Measurements from ENCODE around the gene NUP160.

The NUP160 gene

DNA sequence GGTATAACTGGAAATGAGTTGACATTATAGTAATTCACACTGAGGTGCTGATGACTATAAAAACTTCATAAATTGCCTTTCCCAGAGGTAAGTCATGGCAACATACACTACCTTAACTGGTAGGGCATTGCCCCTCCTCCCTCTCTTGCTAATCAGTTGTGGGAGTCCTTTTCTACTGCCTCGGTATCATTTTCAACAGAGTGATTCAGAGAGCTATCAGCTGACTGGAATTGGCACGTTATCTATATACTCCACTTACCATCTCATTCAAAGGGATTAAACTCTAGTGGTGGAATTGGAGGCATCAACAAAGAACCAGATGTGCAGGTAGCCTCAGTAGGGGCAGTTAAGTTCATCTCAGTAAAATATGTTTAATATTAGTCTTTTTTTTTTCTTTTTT, 8.0 kb upstream of the NUP160 start:
- TF ChIP-seq, protein P1, sequence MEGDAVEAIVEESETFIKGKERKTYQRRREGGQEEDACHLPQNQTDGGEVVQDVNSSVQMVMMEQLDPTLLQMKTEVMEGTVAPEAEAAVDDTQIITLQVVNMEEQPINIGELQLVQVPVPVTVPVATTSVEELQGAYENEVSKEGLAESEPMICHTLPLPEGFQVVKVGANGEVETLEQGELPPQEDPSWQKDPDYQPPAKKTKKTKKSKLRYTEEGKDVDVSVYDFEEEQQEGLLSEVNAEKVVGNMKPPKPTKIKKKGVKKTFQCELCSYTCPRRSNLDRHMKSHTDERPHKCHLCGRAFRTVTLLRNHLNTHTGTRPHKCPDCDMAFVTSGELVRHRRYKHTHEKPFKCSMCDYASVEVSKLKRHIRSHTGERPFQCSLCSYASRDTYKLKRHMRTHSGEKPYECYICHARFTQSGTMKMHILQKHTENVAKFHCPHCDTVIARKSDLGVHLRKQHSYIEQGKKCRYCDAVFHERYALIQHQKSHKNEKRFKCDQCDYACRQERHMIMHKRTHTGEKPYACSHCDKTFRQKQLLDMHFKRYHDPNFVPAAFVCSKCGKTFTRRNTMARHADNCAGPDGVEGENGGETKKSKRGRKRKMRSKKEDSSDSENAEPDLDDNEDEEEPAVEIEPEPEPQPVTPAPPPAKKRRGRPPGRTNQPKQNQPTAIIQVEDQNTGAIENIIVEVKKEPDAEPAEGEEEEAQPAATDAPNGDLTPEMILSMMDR (conservative IDR thresholded peaks at IDR 0.05) = no peak
- H3K27ac ChIP-seq = no peak overlapping the region

DNA sequence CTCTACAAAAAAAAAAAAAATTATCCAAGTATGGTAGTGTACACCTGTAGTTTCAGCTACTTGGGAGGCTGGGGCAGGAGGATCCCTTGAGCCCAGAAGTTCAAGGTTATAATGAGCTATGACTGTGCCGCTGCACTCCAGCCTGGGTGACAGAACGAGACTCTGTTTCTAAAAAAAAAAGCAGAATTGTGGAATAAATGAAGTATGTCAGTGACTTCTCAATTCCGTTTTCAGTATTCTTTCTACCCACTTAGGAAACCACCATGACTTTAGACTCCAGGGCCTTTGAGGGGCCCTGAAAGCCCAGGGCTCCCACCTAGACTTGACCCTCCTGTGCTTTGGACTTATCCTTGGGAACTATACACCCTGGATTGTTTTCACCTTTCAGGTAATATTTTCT, 6.5 kb upstream of the NUP160 start:
- no peak overlapping the region for H3K27ac ChIP-seq
- no peak for TF ChIP-seq ZFX (IDR thresholded peaks at IDR 0.05)
- TF ChIP-seq, protein P1 (conservative IDR thresholded peaks at IDR 0.05) = no peak

DNA sequence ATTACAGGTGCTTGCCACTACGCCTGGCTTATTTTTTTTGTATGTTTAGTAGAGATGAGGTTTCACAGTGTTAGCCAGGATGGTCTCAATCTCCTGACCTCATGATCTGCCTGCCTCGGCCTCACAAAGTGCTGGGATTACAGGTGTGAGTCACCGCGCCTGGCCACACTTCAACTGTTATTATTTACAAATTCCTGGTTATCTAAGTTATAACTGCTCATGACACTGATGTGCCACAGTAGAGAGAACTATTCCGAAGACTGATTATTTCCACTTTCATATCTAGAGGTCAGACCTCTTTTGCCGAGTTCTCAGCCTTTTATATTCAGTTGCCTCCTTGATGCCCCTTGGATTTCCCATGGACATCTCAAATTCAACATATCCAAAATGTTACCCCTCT, 3.9 kb upstream of the NUP160 start:
- H3K27ac ChIP-seq = no peak overlapping the region
- no peak for TF ChIP-seq ZFX (IDR thresholded peaks at IDR 0.05)
- TF ChIP-seq, protein P1 (conservative IDR thresholded peaks at IDR 0.05) = no peak

DNA sequence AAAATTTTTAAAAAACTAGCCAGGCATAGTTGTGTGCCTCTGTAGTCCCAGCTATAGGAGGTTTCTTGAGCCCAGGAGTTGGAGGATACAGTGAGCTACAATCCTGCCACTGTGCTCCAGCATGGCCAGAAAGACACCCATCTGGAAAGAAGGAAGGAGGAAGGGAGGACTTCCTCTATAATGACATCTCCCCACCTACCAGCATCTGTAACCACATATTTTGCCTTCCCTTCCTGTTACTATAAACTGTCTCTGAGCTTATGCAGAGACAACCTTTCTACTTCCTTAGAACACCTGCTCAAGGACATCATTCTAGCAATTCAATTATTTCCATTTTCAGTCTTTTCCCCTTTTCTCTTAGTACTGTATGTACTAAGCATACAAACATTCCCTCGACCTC, 2.2 kb upstream of the NUP160 start:
- no peak overlapping the region for H3K27ac ChIP-seq
- TF ChIP-seq, protein P1 (conservative IDR thresholded peaks at IDR 0.05) = no peak
- no peak for TF ChIP-seq ZFX (IDR thresholded peaks at IDR 0.05)

DNA sequence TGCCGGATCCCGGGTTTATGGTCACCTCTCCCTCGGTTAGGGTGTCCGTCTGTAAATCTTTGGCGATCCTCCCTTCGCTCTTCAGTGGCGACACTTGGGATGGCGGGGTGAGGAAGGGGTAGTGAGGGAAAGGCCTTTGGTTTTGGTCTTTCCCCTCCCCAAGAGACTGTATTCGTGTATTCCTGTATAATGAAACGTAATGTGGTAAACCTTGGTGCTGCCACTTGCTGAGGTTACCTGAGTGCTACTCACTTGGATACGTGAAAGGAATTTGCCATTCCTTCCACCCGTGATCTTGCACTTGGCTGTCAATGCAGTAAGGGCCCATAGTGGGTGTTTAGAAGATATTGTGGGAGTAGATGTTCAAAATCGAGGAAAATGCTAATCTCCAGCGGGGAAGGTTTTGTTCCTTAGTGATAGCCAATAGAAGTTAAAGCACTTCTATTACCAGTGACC, 578 bp upstream of the NUP160 start:
- peak overlapping the region; percentile 92 for H3K27ac ChIP-seq
- TF ChIP-seq ZFX (IDR thresholded peaks at IDR 0.05) = peak; percentile 8; the same call in 1 of the 2 replicates
- TF ChIP-seq, protein P1 (conservative IDR thresholded peaks at IDR 0.05) = no peak

DNA sequence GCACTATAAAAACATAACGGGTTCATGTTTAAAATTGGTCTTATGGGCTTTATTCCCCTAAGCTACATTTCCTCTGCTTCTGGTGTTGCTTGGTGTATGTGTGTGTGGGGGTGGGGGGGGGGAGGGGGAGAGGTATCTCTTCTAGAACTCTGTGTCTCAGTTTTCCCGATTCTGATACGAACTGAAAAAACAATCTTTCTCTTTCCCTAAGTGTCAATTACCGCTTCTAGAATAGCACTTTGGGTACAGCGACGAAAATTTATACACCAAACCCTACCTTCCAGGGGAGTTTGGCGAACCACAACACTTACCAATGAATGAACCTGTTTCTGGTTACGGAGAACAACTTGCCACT, 636 bp downstream of the NUP160 start:
- peak overlapping the region; percentile 92 for H3K27ac ChIP-seq
- TF ChIP-seq, protein P1 (conservative IDR thresholded peaks at IDR 0.05) = no peak
- no peak for TF ChIP-seq ZFX (IDR thresholded peaks at IDR 0.05)

DNA sequence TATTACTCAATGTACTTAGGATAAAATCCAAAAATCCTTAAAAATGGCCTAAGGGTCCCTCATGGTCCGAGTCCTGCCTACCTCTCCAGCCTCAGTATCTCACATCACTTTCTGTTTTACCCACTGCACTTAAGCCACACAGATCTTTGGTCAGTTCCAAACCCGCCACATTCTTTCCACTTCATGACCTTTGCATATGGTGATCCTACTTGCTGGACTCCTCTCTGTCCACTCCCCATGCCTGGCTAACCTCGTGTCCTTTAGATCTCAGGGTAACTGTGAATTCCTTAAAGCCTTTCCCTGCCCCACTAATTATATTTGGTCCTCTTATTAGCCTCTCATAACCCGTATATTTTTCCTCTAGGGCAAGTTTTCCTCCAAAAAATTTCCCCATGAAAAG, 1.2 kb downstream of the NUP160 start:
- TF ChIP-seq, protein P1 (conservative IDR thresholded peaks at IDR 0.05) = no peak
- TF ChIP-seq ZFX (IDR thresholded peaks at IDR 0.05) = no peak
- H3K27ac ChIP-seq = peak overlapping the region; percentile 92; the same call in 1 of the 2 replicates

All from C4-2B (cell line).